LNCaP clone FGC (cell line): Measurements from ENCODE around the gene CCDC57.

ENCODE experiments used
- DNase-seq: peaks from one replicate; pipeline ENCODE4 v3.0.0-alpha.2; 2011; ENCODE audit warnings: low read depth
- H3K4me3 ChIP-seq: 2 replicates; pipeline ENCODE4 v1.5.1; 2011; ENCODE audit warnings: mild to moderate bottlenecking, low read depth, low read length, control low read depth
- CTCF ChIP-seq: IDR thresholded peaks from 2 replicates; pipeline ENCODE4 v1.5.1; 2012; ENCODE audit warnings: mild to moderate bottlenecking; ENCODE audit not compliant: control insufficient read depth, insufficient read depth; ENCODE audit errors: extremely low read depth

Gene CCDC57

DNA sequence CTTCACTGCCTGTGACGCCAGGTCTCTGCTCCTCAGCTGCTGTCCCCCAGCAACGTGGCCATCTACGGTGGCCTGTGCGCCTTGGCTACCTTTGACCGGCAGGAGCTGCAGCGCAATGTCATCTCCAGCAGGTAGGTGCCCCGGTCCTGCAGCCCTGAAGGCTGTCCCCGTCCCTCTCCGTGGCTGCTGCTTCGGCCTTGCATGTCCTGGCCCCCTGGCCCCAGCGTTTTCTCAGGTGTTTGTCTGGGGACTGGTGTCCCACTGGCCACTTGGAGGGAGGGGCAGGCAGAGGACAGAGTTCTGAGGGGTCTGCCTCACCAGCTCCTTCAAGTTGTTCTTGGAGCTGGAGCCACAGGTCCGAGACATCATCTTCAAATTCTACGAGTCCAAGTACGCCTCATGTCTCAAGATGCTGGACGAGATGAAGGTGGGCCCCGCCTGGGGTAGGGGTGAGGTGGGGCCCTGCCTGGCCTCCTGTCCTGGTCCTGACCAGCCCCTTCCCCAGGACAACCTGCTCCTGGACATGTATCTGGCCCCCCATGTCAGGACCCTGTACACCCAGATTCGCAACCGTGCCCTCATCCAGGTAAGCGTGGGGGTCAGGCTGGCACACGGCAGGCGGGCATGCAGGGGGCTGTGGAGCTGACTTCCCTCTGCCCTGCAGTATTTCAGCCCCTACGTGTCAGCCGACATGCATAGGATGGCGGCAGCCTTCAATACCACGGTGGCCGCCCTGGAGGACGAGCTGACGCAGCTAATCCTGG is 156.5 kb downstream of the CCDC57 start:
- H3K4me3 ChIP-seq: no peak overlapping the region
- TF ChIP-seq CTCF: no peak
- DNase-seq: no peak

DNA sequence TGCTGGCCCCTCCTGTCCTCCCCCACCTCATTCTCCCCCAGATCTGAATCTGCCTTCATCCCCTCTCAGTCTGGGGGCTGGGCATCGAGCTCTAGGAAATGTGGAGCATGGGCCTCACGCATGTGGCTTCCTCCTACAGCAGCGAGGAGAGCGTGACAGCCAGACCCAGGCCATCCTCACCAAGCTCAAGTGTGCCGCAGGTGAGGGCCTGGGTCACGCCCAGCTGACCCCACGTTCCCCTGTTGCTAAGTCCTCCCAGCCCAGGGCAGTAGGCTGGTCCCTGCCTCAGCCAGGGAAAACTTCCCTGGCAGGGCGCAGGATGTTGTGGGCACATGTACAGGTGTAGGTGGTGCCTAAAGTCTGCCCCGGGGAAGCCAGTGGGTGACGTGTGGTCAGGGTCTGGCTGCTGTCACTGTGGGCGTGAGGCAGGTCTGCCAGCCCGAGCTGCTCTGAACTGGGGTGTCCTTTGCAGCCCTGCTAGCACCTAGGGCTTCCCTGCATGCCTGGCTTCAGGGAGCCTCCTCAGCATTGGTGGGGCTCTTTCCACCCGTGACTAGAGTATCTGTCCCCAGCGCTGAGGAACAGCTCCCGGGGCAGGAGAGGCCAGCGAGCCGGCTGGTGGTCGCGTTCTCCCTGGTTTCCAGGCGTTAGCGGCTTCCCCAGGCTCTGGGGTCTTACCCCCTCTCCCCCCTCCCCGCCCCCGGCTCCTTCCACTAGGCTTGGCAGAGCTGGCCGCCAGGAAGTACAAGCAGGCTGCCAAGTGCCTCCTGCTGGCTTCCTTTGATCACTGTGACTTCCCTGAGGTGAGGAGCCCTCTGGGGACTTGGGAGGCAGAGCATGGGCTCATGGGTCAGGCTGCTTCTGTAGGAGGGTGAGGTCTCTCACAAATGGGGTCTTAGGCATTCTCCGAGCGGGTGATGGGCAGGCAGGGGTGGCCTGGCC is 157.3 kb downstream of the CCDC57 start:
- no peak overlapping the region for H3K4me3 ChIP-seq
- TF ChIP-seq CTCF: no peak
- DNase-seq: no peak

DNA sequence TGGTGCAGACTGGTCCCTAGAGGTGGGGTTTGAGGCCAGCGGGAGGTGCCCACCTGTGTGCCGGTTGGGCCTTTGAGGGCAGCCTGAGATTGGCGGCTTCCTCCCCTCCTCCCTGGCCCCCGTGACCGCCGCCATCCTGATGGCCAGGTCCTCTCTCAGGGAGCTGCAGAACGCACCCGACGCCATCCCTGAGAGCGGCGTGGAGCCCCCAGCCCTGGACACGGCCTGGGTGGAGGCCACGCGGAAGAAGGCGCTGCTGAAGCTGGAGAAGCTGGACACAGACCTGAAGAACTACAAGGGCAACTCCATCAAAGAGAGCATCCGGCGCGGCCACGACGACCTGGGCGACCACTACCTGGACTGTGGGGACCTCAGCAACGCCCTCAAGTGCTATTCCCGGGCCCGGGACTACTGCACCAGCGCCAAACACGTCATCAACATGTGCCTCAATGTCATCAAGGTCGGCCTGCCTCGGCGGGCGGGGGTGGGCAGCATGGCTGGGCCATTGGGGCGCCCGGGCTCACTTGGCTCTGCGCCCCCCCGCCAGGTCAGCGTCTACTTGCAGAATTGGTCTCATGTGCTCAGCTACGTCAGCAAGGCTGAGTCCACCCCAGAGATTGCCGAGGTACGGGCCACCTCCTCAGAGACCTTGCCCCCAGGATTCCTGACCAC is 158.2 kb downstream of the CCDC57 start:
- TF ChIP-seq CTCF: no peak
- no peak for DNase-seq
- no peak overlapping the region for H3K4me3 ChIP-seq

DNA sequence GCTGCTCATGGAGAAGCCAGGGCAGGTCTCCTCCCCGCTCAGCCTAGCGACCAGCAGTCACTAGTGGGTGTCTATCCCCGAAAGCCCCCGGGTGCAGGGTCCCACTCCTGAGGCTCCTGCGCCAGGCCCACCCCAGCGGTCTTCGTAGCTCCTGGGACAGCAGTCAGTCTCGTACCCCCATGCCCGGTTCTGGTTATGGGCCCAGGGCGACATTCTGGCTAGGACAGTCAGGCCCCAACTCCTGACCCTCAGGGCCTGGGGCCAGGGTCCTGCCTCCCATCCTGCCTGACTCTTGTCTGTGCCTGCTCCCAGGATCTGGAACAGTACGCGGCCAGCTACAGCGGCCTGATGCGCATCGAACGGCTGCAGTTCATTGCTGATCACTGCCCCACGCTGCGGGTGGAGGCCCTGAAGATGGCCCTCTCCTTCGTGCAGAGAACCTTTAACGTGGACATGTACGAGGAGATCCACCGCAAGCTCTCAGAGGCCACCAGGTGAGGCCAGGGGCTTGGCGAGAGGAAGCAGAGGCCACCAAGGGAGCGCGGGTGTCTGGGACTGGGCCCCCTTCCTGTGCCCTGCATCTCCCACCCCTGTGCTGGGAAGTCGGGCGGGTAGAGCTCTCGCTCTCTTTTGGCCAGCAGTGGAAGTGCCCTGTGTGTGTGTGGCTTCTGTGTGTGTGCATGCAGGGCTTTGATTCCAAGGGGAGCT is 158.9 kb downstream of the CCDC57 start:
- DNase-seq: no peak
- TF ChIP-seq CTCF: no peak
- no peak overlapping the region for H3K4me3 ChIP-seq

GRCh38 chr17:82053130-82053529 is 159.5 kb downstream of the CCDC57 start:
- peak overlapping the region; percentile 89 for H3K4me3 ChIP-seq
- DNase-seq: no peak
- no peak for TF ChIP-seq CTCF

DNA sequence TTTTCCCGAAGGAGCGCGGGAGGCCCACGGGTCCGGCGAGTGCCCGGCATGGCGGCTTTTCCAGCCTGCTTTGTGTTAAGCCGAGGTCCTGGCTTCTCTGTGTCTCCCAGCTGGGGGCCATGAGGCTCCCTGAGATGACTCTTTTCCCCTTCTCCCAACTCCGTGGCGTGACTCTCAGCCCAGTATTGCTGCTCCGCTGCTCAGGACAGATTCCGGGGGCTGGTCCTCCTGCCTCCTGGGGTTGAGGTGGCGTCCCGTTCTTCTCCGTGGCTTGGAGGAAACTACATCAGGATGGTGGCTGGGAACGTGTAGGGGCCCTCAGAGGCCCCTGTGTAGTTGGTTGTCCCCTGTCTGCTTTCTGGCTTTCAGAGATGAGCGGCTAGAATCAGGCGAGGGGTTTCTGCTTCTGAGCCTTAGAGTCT is 160.0 kb downstream of the CCDC57 start:
- no peak for DNase-seq
- H3K4me3 ChIP-seq: peak overlapping the region; percentile 89
- TF ChIP-seq CTCF: no peak
